Measurements from ENCODE around the gene CAT. TPM values are rescaled to one million over a fixed set of nuclear protein-coding genes. Genes with fewer than 3 reads are reported as not detected.

The CAT gene
- total RNA-seq, 2 experiments from 2014 or later = 32.5 to 34.3 TPM

GRCh38 chr11:34478845-34479663 is 40.3 kb downstream of the CAT start:
- no peaks in the 10 kb centered on the region for H3K9me3 Mint-ChIP-seq
- no peak overlapping the region for H3K27ac Mint-ChIP-seq
- H3K4me1 Mint-ChIP-seq = no peaks in the 10 kb centered on the region
- H3K27me3 Mint-ChIP-seq = peaks cover 11% of the 10 kb centered on the region
- DNase-seq = no peak
- CTCF ChIA-PET = interaction anchor here (2.3 kb wide), 1 partner anchor 11 kb away, joined by 10 read pairs; no protein-coding TSS in a partner anchor
- H3K4me3 Mint-ChIP-seq = no peak overlapping the region
- H3K36me3 Mint-ChIP-seq (ENCODE audit: low read depth) = no peaks in the 10 kb centered on the region
- POLR2A ChIA-PET = no interaction called here

GRCh38 chr11:34480314-34480713 is 41.6 kb downstream of the CAT start:
- H3K9me3 Mint-ChIP-seq = no peaks in the 10 kb centered on the region
- no peaks in the 10 kb centered on the region for H3K4me1 Mint-ChIP-seq
- POLR2A ChIA-PET = no interaction called here
- H3K4me3 Mint-ChIP-seq = no peak overlapping the region
- no peak for DNase-seq
- no peak overlapping the region for H3K27ac Mint-ChIP-seq
- peaks cover 11% of the 10 kb centered on the region for H3K27me3 Mint-ChIP-seq
- CTCF ChIA-PET = interaction anchor here (2.3 kb wide), 1 partner anchor 12 kb away, joined by 10 read pairs; no protein-coding TSS in a partner anchor
- H3K36me3 Mint-ChIP-seq (ENCODE audit: low read depth) = no peaks in the 10 kb centered on the region

- Mint-ChIP-seq H3K27ac (no peak overlapping the region), H3K4me1 (no peaks in the 10 kb centered on the region), H3K4me3 (no peak overlapping the region), H3K9me3 (no peaks in the 10 kb centered on the region), H3K27me3 (peaks cover 11% of the 10 kb centered on the region), H3K36me3 (ENCODE audit: low read depth) (no peaks in the 10 kb centered on the region)
- no peak for DNase-seq
- CTCF ChIA-PET = interaction anchor here (0.5 to 2.3 kb wide), 3 partner anchors 11 to 116 kb away, joined by 3 to 10 read pairs (median 5); no protein-coding TSS in a partner anchor
- POLR2A ChIA-PET = no interaction called here
These were observed 42.6 kb downstream of the CAT start for GRCh38 chr11:34481307-34481706.

GRCh38 chr11:34483106-34483874 is 44.6 kb downstream of the CAT start:
- POLR2A ChIA-PET = no interaction called here
- Mint-ChIP-seq H3K27me3 (peaks cover 11% of the 10 kb centered on the region), H3K9me3 (no peaks in the 10 kb centered on the region), H3K27ac (no peak overlapping the region), H3K4me1 (no peaks in the 10 kb centered on the region), H3K36me3 (ENCODE audit: low read depth) (no peaks in the 10 kb centered on the region), H3K4me3 (no peak overlapping the region)
- no peak for DNase-seq
- CTCF ChIA-PET = no interaction called here

- H3K4me3 Mint-ChIP-seq = no peak overlapping the region
- H3K27me3 Mint-ChIP-seq = no peaks in the 10 kb centered on the region
- ChIA-PET POLR2A (no interaction called here), CTCF (interaction anchor here (1.5 to 1.8 kb wide), 2 partner anchors 25 to 121 kb away, joined by 4 to 5 read pairs; no protein-coding TSS in a partner anchor)
- H3K4me1 Mint-ChIP-seq = no peaks in the 10 kb centered on the region
- DNase-seq = no peak
- H3K36me3 Mint-ChIP-seq (ENCODE audit: low read depth) = no peaks in the 10 kb centered on the region
- H3K27ac Mint-ChIP-seq = no peak overlapping the region
- no peaks in the 10 kb centered on the region for H3K9me3 Mint-ChIP-seq
These were observed 48.7 kb downstream of the CAT start for GRCh38 chr11:34487430-34487829.

- Mint-ChIP-seq H3K36me3 (ENCODE audit: low read depth) (no peaks in the 10 kb centered on the region), H3K27me3 (no peaks in the 10 kb centered on the region), H3K4me1 (no peaks in the 10 kb centered on the region), H3K27ac (no peak overlapping the region), H3K9me3 (no peaks in the 10 kb centered on the region), H3K4me3 (no peak overlapping the region)
- ChIA-PET POLR2A (no interaction called here), CTCF (interaction anchor here (1.5 kb wide), 1 partner anchor 24 kb away, joined by 4 read pairs; no protein-coding TSS in a partner anchor)
- no peak for DNase-seq
These were observed 50.3 kb downstream of the CAT start for GRCh38 chr11:34488855-34489557.

- Mint-ChIP-seq H3K27ac (no peak overlapping the region), H3K9me3 (no peaks in the 10 kb centered on the region), H3K36me3 (ENCODE audit: low read depth) (no peaks in the 10 kb centered on the region), H3K4me1 (no peaks in the 10 kb centered on the region), H3K4me3 (no peak overlapping the region), H3K27me3 (peaks cover 3% of the 10 kb centered on the region)
- no peak for DNase-seq
- ChIA-PET POLR2A (no interaction called here), CTCF (no interaction called here)
These were observed 51.6 kb downstream of the CAT start for GRCh38 chr11:34490304-34490703.

GRCh38 chr11:34492806-34493414 is 54.2 kb downstream of the CAT start:
- no peaks in the 10 kb centered on the region for H3K9me3 Mint-ChIP-seq
- peak; percentile 44 for DNase-seq
- ChIA-PET CTCF (interaction anchor here (0.8 to 1.6 kb wide), 11 partner anchors 9 to 496 kb away, joined by 3 to 7 read pairs (median 3); partner anchors contain the start of genes ABTB2 and ELF5), POLR2A (no interaction called here)
- no peaks in the 10 kb centered on the region for H3K4me1 Mint-ChIP-seq
- peaks cover 5% of the 10 kb centered on the region for H3K27me3 Mint-ChIP-seq
- no peak overlapping the region for H3K27ac Mint-ChIP-seq
- no peaks in the 10 kb centered on the region for H3K36me3 Mint-ChIP-seq (ENCODE audit: low read depth)
- H3K4me3 Mint-ChIP-seq = no peak overlapping the region

- ChIA-PET CTCF (interaction anchor here (1.1 to 1.6 kb wide), 3 partner anchors 8 to 136 kb away, joined by 3 read pairs; partner anchors contain the start of gene ABTB2), POLR2A (no interaction called here)
- H3K36me3 Mint-ChIP-seq (ENCODE audit: low read depth) = no peaks in the 10 kb centered on the region
- H3K9me3 Mint-ChIP-seq = no peaks in the 10 kb centered on the region
- H3K27ac Mint-ChIP-seq = no peak overlapping the region
- DNase-seq = no peak
- no peak overlapping the region for H3K4me3 Mint-ChIP-seq
- H3K4me1 Mint-ChIP-seq = no peaks in the 10 kb centered on the region
- H3K27me3 Mint-ChIP-seq = peaks cover 5% of the 10 kb centered on the region
These were observed 54.7 kb downstream of the CAT start for GRCh38 chr11:34493468-34493867.

- no peaks in the 10 kb centered on the region for H3K36me3 Mint-ChIP-seq (ENCODE audit: low read depth)
- DNase-seq = no peak
- ChIA-PET POLR2A (no interaction called here), CTCF (no interaction called here)
- no peaks in the 10 kb centered on the region for H3K9me3 Mint-ChIP-seq
- H3K27me3 Mint-ChIP-seq = peaks cover 5% of the 10 kb centered on the region
- no peaks in the 10 kb centered on the region for H3K4me1 Mint-ChIP-seq
- H3K4me3 Mint-ChIP-seq = no peak overlapping the region
- no peak overlapping the region for H3K27ac Mint-ChIP-seq
These were observed 55.3 kb downstream of the CAT start for GRCh38 chr11:34493926-34494595.

GRCh38 chr11:34495239-34495723 is 56.5 kb downstream of the CAT start:
- CTCF ChIA-PET = interaction anchor here (0.7 kb wide), 1 partner anchor 28 kb away, joined by 3 read pairs; no protein-coding TSS in a partner anchor
- Mint-ChIP-seq H3K27ac (no peak overlapping the region), H3K4me1 (no peaks in the 10 kb centered on the region), H3K4me3 (no peak overlapping the region), H3K27me3 (peaks cover 8% of the 10 kb centered on the region), H3K9me3 (no peaks in the 10 kb centered on the region), H3K36me3 (ENCODE audit: low read depth) (no peaks in the 10 kb centered on the region)
- POLR2A ChIA-PET = no interaction called here
- DNase-seq = no peak

GRCh38 chr11:34495724-34496377 is 57.1 kb downstream of the CAT start:
- no peak for DNase-seq
- peaks cover 8% of the 10 kb centered on the region for H3K27me3 Mint-ChIP-seq
- POLR2A ChIA-PET = no interaction called here
- H3K4me3 Mint-ChIP-seq = no peak overlapping the region
- CTCF ChIA-PET = no interaction called here
- no peak overlapping the region for H3K27ac Mint-ChIP-seq
- no peaks in the 10 kb centered on the region for H3K4me1 Mint-ChIP-seq
- H3K9me3 Mint-ChIP-seq = no peaks in the 10 kb centered on the region
- no peaks in the 10 kb centered on the region for H3K36me3 Mint-ChIP-seq (ENCODE audit: low read depth)
